AG04449 (cell line): ENCODE results near the gene NR1D2.

Source experiments
- CTCF ChIA-PET: fragments of 350-600 bp; formaldehyde crosslinking; extraction: SDS; loops from one replicate; lab custom pipeline; 2021; ENCODE audit warnings: antibody characterized with exemption; lab: Yijun Ruan, JAX
- POLR2A ChIA-PET: fragments of 400-600, 350-600 bp; formaldehyde crosslinking; extraction: SDS; loops from one replicate; lab custom pipeline; 2020; ENCODE audit warnings: antibody characterized with exemption, inconsistent platforms; lab: Yijun Ruan, JAX
- DNase-seq: peaks from one replicate; pipeline ENCODE4 v3.0.0-alpha.2; 2010; ENCODE audit warnings: low read depth, low spot score
- H3K4me3 ChIP-seq: 2 replicates; pipeline ENCODE4 v1.5.1; 2011; ENCODE audit warnings: low read depth, mild to moderate bottlenecking, control low read depth, low read length
- CTCF ChIP-seq: IDR thresholded peaks from one replicate; pipeline ENCODE4 v1.5.1; 2011; ENCODE audit warnings: mild to moderate bottlenecking, moderate library complexity, low read length, control low read depth, inconsistent platforms; ENCODE audit not compliant: insufficient read depth; ENCODE audit errors: missing control alignments

Gene NR1D2

GRCh38 chr3:23976555-23976954 lies 31.5 kb downstream of the NR1D2 start:
- DNase-seq: no peak
- ChIA-PET CTCF (interaction anchor here (0.8 kb wide), 1 partner anchor 11 kb away, joined by 4 read pairs; no protein-coding TSS in a partner anchor), POLR2A (interaction anchor here (1.2 kb wide), 1 partner anchor 60 kb away, joined by 3 read pairs; the partner anchor contains the start of genes NKIRAS1 and RPL15)
- TF ChIP-seq CTCF: no peak
- no peak overlapping the region for H3K4me3 ChIP-seq

- ChIA-PET POLR2A (interaction anchor here (1.8 kb wide), 1 partner anchor 63 kb away, joined by 5 read pairs; the partner anchor contains the start of genes NKIRAS1 and RPL15), CTCF (no interaction called here)
- DNase-seq: no peak
- TF ChIP-seq CTCF: no peak
- no peak overlapping the region for H3K4me3 ChIP-seq
Measured at GRCh38 chr3:23979569-23979968, 34.5 kb downstream of the NR1D2 start.

- POLR2A ChIA-PET: interaction anchor here (1.0 to 1.8 kb wide), 2 partner anchors 63 to 64 kb away, joined by 3 to 5 read pairs; partner anchors contain the start of genes NKIRAS1 and RPL15
- CTCF ChIA-PET: interaction anchor here (0.9 to 1.4 kb wide), 2 partner anchors 14 to 93 kb away, joined by 3 to 5 read pairs; no protein-coding TSS in a partner anchor
- no peak overlapping the region for H3K4me3 ChIP-seq
- no peak for TF ChIP-seq CTCF
- no peak for DNase-seq
Measured at GRCh38 chr3:23981136-23981535, 36.0 kb downstream of the NR1D2 start.

- ChIA-PET POLR2A (interaction anchor here (1.0 kb wide), 1 partner anchor 64 kb away, joined by 3 read pairs; no protein-coding TSS in a partner anchor), CTCF (interaction anchor here (0.9 to 1.4 kb wide), 4 partner anchors 9 to 94 kb away, joined by 3 to 5 read pairs (median 4); no protein-coding TSS in a partner anchor)
- DNase-seq: no peak
- no peak for TF ChIP-seq CTCF
- no peak overlapping the region for H3K4me3 ChIP-seq
Measured at GRCh38 chr3:23981955-23982354, 36.9 kb downstream of the NR1D2 start.

GRCh38 chr3:23984934-23985333 lies 39.8 kb downstream of the NR1D2 start:
- ChIA-PET CTCF (interaction anchor here (1.7 kb wide), 1 partner anchor 93 kb away, joined by 6 read pairs; no protein-coding TSS in a partner anchor), POLR2A (no interaction called here)
- TF ChIP-seq CTCF: no peak
- DNase-seq: no peak
- no peak overlapping the region for H3K4me3 ChIP-seq

- CTCF ChIA-PET: interaction anchor here (1.7 kb wide), 1 partner anchor 94 kb away, joined by 6 read pairs; no protein-coding TSS in a partner anchor
- no peak for TF ChIP-seq CTCF
- POLR2A ChIA-PET: no interaction called here
Measured at GRCh38 chr3:23985747-23986544, 40.9 kb downstream of the NR1D2 start.

More at GRCh38 chr3:23985747-23986544, 40.9 kb downstream of the NR1D2 start:
- no peak overlapping the region for H3K4me3 ChIP-seq
- no peak for DNase-seq
